Muscle layer of colon (tissue), 2 donors: ENCODE results near the gene LYPD8.

ENCODE experiments used
- H3K27ac ChIP-seq: one replicate; pipeline ENCODE4 v1.7.0; 2013; ENCODE audit warnings: low read depth, mild to moderate bottlenecking, low read length, moderate library complexity
- H3K27me3 ChIP-seq, 2 donors: one replicate each; pipeline ENCODE4 v1.7.0; 2013; ENCODE audit warnings: low read length in 2 of 2, mild to moderate bottlenecking in 2 of 2; ENCODE audit not compliant: insufficient read depth in 2 of 2, control insufficient read depth in 1 of 2
- H3K36me3 ChIP-seq: one replicate; pipeline ENCODE4 v1.7.0; 2013; ENCODE audit warnings: mild to moderate bottlenecking, low read length; ENCODE audit not compliant: insufficient read depth
- H3K4me1 ChIP-seq: one replicate; pipeline ENCODE4 v1.7.0; 2013; ENCODE audit warnings: mild to moderate bottlenecking, low read length; ENCODE audit not compliant: insufficient read depth
- H3K4me3 ChIP-seq, 2 donors: one replicate each; pipeline ENCODE4 v1.7.0; 2013; ENCODE audit warnings: low read length in 2 of 2, low read depth in 1 of 2, mild to moderate bottlenecking in 1 of 2, moderate library complexity in 1 of 2
- H3K9ac ChIP-seq: one replicate; pipeline ENCODE4 v1.7.0; 2013; ENCODE audit warnings: low read length
- H3K9me3 ChIP-seq: one replicate; pipeline ENCODE4 v1.7.0; 2013; ENCODE audit warnings: mild to moderate bottlenecking, low read length
- donor health status: abdominal sarcoma.
- donor health status: Adenocarcinoma of cecum.

LYPD8 gene

DNA sequence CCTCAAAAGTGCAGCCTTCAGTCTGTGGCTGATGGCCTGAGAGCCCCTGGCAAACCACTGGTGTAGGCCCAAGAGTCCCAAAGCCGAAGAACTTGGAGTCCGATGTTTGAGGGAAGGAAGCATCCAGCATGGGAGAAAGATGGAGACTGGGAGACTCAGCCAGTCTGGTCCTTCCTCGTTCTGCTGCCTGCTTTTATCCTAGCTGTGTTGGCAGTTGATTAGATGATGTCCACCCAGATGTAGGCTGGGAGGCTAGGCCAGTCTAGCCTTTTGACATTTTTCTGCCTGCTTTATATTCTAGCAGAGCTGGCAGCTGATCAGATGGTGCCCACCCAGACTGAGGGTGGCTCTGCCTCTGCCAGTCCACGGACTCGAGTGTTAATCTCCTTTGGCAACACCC, 1.1 kb upstream of the LYPD8 start:
- Histone ChIP-seq H3K9me3 (no peaks in the 10 kb centered on the region), H3K36me3 (no peaks in the 10 kb centered on the region), H3K9ac (no peak overlapping the region), H3K4me3 (no peak overlapping the region), H3K4me1 (no peaks in the 10 kb centered on the region), H3K27ac (no peak overlapping the region), H3K27me3 (no peaks in the 10 kb centered on the region)

DNA sequence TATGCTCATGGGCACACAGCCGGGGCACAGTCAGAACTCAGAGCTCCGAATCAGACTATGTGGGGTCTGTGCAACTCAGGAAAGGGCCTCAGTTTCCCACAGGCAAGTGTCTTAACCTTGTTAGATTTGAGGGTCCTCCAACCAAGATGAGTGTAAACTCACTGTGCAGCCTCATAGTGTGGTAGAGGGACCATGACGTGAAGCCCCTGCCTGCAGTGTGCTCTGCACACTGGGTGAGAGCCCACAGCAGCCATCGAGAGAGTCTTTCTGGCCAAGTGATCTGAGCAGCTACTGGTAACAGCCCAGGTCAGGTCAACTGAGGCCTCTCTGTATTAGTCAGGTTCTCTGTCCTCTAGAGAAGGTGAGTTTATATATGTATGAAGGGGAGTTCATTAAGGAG, 592 bp upstream of the LYPD8 start:
- no peak overlapping the region for H3K4me3 ChIP-seq
- H3K27me3 ChIP-seq: no peaks in the 10 kb centered on the region
- no peaks in the 10 kb centered on the region for H3K4me1 ChIP-seq
- no peaks in the 10 kb centered on the region for H3K36me3 ChIP-seq
- H3K9me3 ChIP-seq: no peaks in the 10 kb centered on the region
- H3K27ac ChIP-seq: no peak overlapping the region
- no peak overlapping the region for H3K9ac ChIP-seq

DNA sequence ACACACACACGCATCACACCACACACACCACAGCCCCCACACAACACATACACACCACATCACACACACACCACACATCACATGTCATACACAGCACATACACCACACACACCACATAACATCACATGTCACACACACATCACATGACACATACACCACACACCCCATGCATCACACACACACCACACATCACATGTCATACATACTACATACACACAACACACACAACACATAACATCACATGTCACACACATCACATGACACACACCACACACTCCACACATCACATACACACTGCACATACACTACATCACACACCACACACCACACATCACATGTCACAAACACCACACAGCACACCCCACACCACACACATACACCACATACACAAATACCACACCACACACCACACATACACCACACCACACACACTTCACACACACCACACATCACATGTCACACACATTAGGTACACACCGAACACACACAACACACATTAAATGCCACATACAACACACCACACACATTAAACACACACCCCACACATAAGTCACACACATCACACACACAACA, 1.8 kb downstream of the LYPD8 start:
- Histone ChIP-seq H3K9ac (no peak overlapping the region), H3K9me3 (no peaks in the 10 kb centered on the region), H3K4me3 (no peak overlapping the region), H3K27me3 (no peaks in the 10 kb centered on the region), H3K4me1 (no peaks in the 10 kb centered on the region), H3K27ac (no peak overlapping the region), H3K36me3 (no peaks in the 10 kb centered on the region)

DNA sequence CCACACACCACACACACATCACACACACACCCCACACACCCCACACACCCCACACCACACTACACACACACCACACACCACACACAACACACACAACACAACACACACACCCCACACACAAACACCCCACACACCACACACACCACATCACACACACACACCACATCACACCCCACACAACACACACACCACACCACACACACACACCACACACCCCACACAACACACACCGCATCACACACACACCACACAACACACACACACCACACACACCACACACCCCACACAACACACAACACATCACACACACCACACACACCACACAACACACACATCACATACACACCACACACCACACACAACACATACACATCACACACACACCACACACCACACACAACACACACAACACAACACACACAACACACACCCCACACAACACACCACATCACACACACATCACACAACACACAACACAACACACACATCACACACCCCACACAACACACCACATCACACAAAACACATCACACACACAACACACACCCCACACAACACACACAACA, 2.4 kb downstream of the LYPD8 start:
- H3K27me3 ChIP-seq: no peaks in the 10 kb centered on the region
- H3K9me3 ChIP-seq: no peaks in the 10 kb centered on the region
- no peak overlapping the region for H3K4me3 ChIP-seq
- H3K4me1 ChIP-seq: no peaks in the 10 kb centered on the region
- no peaks in the 10 kb centered on the region for H3K36me3 ChIP-seq
- no peak overlapping the region for H3K27ac ChIP-seq
- H3K9ac ChIP-seq: no peak overlapping the region

DNA sequence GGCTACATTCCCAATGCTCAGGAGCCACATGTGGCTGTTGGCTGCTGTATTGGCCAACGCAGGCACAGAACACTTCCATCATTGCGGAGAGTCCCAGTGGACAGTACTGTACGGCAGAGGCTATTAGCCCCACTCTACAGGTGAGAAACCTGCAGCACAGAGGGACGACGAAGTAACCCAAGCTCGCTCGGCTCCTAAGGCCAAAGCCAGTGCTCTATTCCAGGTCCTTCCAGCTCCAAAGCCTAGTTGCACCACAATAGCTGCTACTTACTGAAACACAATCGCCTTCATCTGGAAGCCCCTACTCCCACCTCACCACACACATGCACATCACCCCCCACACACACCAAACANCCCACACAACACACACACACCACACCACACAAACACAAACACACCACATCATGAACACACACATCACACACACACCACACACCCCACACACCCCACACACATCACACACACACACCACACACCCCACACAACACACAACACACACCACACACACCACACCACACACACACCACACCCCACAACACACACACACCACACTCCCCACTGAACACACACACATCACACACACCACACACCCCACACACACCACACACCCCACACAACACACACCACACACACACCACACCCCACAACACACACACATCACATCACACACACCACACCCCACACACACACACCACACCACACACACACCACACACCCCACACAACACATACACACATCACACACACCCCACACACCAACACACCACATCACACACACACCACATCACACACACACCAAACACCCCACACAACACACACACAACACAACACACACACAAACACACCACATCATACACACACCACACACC, 3.2 kb downstream of the LYPD8 start:
- Histone ChIP-seq H3K36me3 (no peaks in the 10 kb centered on the region), H3K27ac (no peak overlapping the region), H3K9me3 (no peaks in the 10 kb centered on the region), H3K4me3 (no peak overlapping the region), H3K27me3 (no peaks in the 10 kb centered on the region), H3K9ac (no peak overlapping the region), H3K4me1 (no peaks in the 10 kb centered on the region)

DNA sequence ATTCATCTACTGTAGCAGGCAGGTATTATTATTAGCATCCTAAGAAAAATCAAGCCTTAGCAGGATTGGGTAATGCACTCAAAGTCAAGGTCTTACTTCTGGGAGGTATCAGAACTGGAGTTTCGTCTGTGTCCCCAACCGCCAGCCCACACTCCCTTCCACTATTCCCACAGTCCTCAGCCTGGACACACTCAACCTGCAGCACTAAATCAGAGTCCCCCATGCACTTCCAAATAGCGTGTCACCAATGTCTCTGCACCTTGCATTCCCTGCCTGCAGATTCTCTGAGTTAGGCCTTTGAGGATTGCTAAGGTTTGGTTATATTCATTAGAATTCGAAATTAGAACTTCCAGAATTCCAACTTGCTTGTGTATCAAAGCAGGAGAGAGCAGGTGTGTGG, 3.9 kb downstream of the LYPD8 start:
- Histone ChIP-seq H3K9me3 (no peaks in the 10 kb centered on the region), H3K4me1 (no peaks in the 10 kb centered on the region), H3K27me3 (no peaks in the 10 kb centered on the region), H3K9ac (no peak overlapping the region), H3K4me3 (no peak overlapping the region), H3K27ac (no peak overlapping the region), H3K36me3 (no peaks in the 10 kb centered on the region)

DNA sequence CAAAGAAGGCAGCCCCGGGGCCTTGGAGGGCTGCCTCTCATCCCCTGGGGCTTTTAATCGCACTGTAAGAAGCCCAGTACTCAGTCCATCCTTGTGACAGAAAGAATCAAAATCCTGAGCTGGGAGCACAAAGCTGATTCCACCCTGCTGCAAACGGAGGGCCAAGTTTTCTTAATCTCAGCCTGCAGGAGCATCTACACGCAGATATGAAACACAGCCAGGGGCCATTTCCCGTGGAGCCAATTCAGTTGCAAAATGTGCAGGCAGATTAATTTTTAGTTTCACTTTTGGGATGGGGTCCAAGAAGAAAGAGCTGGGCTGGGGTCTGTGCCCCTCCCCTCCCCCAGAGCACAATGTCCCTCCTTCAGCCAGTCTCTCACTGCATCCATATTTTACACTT, 4.4 kb downstream of the LYPD8 start:
- H3K4me3 ChIP-seq: no peak overlapping the region
- no peaks in the 10 kb centered on the region for H3K27me3 ChIP-seq
- no peaks in the 10 kb centered on the region for H3K9me3 ChIP-seq
- no peaks in the 10 kb centered on the region for H3K36me3 ChIP-seq
- H3K4me1 ChIP-seq: no peaks in the 10 kb centered on the region
- H3K27ac ChIP-seq: no peak overlapping the region
- no peak overlapping the region for H3K9ac ChIP-seq

DNA sequence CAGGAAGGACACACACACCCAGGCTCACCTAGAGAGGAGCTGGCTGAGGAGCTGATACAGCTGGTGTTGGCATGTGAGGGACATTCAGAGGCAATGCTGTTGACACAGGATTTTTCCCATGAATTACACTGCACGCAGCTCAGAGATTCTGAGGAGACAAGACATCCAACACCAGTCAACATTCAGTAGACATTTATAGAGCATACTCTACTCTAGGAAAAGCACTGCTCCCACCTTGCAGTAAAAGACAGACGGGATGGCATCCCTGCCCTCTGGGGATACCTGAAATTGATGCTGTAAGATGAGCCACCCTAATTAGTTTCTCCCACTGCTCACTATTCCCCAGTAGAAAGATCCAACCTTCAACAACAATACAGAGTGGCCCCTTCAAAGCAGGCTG, 5.1 kb downstream of the LYPD8 start:
- Histone ChIP-seq H3K27me3 (no peaks in the 10 kb centered on the region), H3K9me3 (no peaks in the 10 kb centered on the region), H3K4me3 (no peak overlapping the region), H3K27ac (no peak overlapping the region), H3K36me3 (no peaks in the 10 kb centered on the region), H3K4me1 (no peaks in the 10 kb centered on the region), H3K9ac (no peak overlapping the region)

DNA sequence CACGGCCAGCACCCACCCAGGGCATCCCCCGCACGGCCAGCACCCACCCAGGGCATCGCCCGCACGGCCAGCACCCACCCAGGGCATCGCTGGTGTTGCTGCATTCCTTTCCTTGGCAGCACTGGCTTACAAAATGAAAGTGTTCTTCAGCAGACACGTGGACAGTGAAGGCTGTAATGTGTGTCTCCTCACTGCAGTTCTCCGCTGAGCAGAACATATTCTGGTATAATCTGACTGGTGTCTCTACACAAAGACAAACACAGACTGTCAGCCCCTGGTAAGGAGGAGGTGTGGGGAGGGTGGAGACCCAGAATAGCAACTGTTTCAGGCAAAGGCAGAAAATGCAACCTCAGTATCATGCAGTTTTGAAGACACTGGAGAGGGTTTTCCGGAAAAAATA, 7.3 kb downstream of the LYPD8 start:
- no peaks in the 10 kb centered on the region for H3K9me3 ChIP-seq
- no peak overlapping the region for H3K27ac ChIP-seq
- H3K4me1 ChIP-seq: no peaks in the 10 kb centered on the region
- no peak overlapping the region for H3K9ac ChIP-seq
- no peaks in the 10 kb centered on the region for H3K36me3 ChIP-seq
- H3K27me3 ChIP-seq: no peaks in the 10 kb centered on the region
- H3K4me3 ChIP-seq: no peak overlapping the region

DNA sequence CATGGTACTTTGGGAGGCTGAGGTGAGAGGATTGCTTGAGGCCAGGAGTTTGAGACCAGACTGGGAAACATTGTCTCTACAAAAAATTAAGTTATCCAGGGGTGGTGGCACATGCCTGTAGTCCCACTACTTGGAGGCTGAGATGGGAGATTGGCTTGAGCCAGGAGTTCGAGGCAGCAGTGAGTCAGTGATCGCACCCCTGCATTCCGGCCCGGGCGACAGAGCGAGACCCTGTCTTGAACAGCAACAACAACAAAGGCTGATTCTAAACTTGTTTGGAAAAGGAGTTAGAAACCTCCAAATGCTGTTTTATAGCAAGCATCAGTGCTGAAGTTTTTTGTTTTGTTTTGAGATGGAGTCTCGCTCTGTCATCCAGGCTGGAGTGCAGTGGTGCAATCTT, 14.7 kb downstream of the LYPD8 start:
- Histone ChIP-seq H3K4me3 (no peak overlapping the region), H3K4me1 (no peaks in the 10 kb centered on the region), H3K9ac (no peak overlapping the region), H3K36me3 (no peaks in the 10 kb centered on the region), H3K27me3 (no peaks in the 10 kb centered on the region), H3K9me3 (no peaks in the 10 kb centered on the region), H3K27ac (no peak overlapping the region)

DNA sequence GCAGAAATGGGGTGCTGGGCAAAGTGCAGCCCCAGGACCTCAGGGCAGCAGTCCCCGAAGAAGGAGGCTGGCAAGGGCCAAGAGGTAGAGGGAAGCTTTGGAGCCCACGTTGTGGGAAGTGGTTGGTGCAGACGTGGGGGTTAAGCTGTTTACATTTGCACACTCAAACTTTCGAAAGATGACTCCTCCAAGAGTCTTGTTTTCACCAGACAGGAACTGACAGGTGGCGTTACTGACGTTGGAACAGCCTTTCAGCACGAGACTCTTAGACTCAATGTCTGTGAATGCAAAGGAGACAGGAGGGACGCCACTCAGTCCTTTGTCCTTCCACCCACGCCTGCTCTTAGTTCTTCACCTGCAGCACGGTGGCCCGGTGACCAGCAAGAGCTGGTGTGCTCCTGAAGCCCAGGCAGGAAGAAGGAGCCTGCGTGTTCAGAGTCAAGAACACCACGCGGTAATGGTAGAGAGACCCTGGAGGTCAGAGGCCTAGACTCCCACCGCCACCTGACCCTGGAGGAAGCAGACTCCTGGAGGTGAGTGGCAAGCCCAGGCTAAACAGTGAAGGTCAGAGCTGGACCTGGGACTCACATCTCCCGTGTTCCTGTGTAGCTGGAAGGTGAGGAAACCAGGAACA, 15.9 kb downstream of the LYPD8 start:
- Histone ChIP-seq H3K27ac (no peak overlapping the region), H3K9ac (no peak overlapping the region), H3K4me1 (no peaks in the 10 kb centered on the region), H3K4me3 (no peak overlapping the region), H3K9me3 (no peaks in the 10 kb centered on the region), H3K27me3 (no peaks in the 10 kb centered on the region), H3K36me3 (no peaks in the 10 kb centered on the region)
